ENCODE measurements around the gene MRPL40.

MRPL40 gene

DNA sequence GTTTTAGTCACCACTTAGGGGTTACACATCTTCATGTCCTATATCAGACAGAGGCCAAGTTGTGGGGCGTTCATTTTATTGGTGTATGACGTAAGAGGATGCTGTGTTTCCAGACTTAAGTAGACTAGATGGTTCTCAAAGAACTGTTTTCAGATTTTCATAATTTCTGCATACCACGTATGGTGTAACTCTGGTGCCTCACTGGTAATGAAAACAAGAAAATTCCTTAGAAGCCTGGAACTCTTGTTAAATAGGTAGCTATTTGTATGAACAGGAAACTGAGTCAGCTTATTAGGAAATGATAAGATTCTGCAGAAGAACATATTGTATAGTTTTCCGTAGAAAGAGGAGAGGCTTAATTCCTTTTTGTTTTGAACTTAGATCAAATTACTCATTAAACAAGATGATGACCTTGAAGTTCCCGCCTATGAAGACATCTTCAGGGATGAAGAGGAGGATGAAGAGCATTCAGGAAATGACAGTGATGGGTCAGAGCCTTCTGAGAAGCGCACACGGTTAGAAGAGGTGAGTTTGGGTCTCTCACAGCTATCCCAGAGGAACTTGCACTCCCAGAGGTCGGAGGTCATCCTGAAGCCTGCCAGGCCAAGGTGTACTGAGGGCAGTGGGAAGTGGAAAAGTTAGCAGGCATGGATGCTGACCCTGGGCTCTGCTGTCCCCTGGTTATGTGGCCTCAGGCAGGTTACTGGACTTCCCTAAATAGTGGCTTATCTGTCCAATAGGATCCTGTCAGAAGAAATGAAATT lies 51.3 kb downstream of the MRPL40 start:
- DNase-seq (ENCODE audit: low read depth), result no peak
